HG02759 (cell line): ENCODE measurements around the gene QSOX2.

Experiments used
- ATAC-seq: cut with Tn5 transposase; IDR thresholded peaks from one replicate; pipeline ENCODE4 v1.9.1; 2021; ENCODE audit warnings: mild to moderate bottlenecking, moderate library complexity; ENCODE audit not compliant: unreplicated experiment

QSOX2 gene

GRCh38 chr9:136253246-136254130 is 7.9 kb upstream of the QSOX2 start:
- ATAC-seq: no peak

GRCh38 chr9:136252846-136253245 is 7.2 kb upstream of the QSOX2 start:
- no peak for ATAC-seq

GRCh38 chr9:136252281-136252680 is 6.7 kb upstream of the QSOX2 start:
- ATAC-seq: no peak

- no peak for ATAC-seq
Measured at GRCh38 chr9:136251264-136252115, 5.9 kb upstream of the QSOX2 start.

- no peak for ATAC-seq
Measured at GRCh38 chr9:136250676-136251075, 5.1 kb upstream of the QSOX2 start.

GRCh38 chr9:136249877-136250559 is 4.4 kb upstream of the QSOX2 start:
- ATAC-seq: no peak

GRCh38 chr9:136248951-136249876 is 3.6 kb upstream of the QSOX2 start:
- ATAC-seq: no peak

GRCh38 chr9:136247947-136248637 is 2.5 kb upstream of the QSOX2 start:
- ATAC-seq: no peak

- ATAC-seq: no peak
Measured at GRCh38 chr9:136247551-136247916, 1.9 kb upstream of the QSOX2 start.

- no peak for ATAC-seq
Measured at GRCh38 chr9:136246849-136247550, 1.4 kb upstream of the QSOX2 start.

- peak; percentile 1 for ATAC-seq
Measured at GRCh38 chr9:136244969-136245218, 718 bp downstream of the QSOX2 start.

GRCh38 chr9:136244122-136244968 is 1.3 kb downstream of the QSOX2 start:
- ATAC-seq: no peak

GRCh38 chr9:136243631-136244030 is 2.0 kb downstream of the QSOX2 start:
- no peak for ATAC-seq

GRCh38 chr9:136242918-136243525 is 2.6 kb downstream of the QSOX2 start:
- ATAC-seq: no peak

GRCh38 chr9:136242248-136242647 is 3.4 kb downstream of the QSOX2 start:
- ATAC-seq: no peak

- ATAC-seq: no peak
Measured at GRCh38 chr9:136241542-136241941, 4.1 kb downstream of the QSOX2 start.

GRCh38 chr9:136240941-136241340 is 4.7 kb downstream of the QSOX2 start:
- no peak for ATAC-seq

GRCh38 chr9:136239983-136240330 is 5.7 kb downstream of the QSOX2 start:
- ATAC-seq: no peak
